ENCODE results near the gene C12orf42. TPM values are rescaled to one million over a fixed set of nuclear protein-coding genes. Genes with fewer than 3 reads are reported as not detected.

Gene C12orf42
- total RNA-seq, 1 donor from 2014 or later = not detected

- H3K27ac Mint-ChIP-seq (ENCODE audit: unreplicated experiment) = no peak overlapping the region
- no peaks in the 10 kb centered on the region for H3K36me3 Mint-ChIP-seq (ENCODE audit: unreplicated experiment)
These were observed 74.4 kb downstream of the C12orf42 start for GRCh38 chr12:103421402-103421801.

GRCh38 chr12:103415681-103416080, 80.1 kb downstream of the C12orf42 start:
- H3K27ac Mint-ChIP-seq (ENCODE audit: unreplicated experiment) = no peak overlapping the region
- no peak overlapping the region for H3K4me3 Mint-ChIP-seq (ENCODE audit: unreplicated experiment)
- no peaks in the 10 kb centered on the region for H3K36me3 Mint-ChIP-seq (ENCODE audit: unreplicated experiment)
- H3K4me1 Mint-ChIP-seq (ENCODE audit: low read depth, unreplicated experiment) = no peaks in the 10 kb centered on the region
- DNase-seq = no peak
- no peak for TF ChIP-seq CTCF (IDR thresholded peaks at IDR 0.05; ENCODE audit: partially characterized antibody, unreplicated experiment)
- H3K27me3 Mint-ChIP-seq (ENCODE audit: unreplicated experiment) = no peaks in the 10 kb centered on the region
- H3K9me3 Mint-ChIP-seq (ENCODE audit: unreplicated experiment) = peaks cover 1% of the 10 kb centered on the region

More at GRCh38 chr12:103421402-103421801, 74.4 kb downstream of the C12orf42 start:
- Mint-ChIP-seq H3K4me1 (ENCODE audit: low read depth, unreplicated experiment) (peaks cover 1% of the 10 kb centered on the region), H3K4me3 (ENCODE audit: unreplicated experiment) (no peak overlapping the region), H3K27me3 (ENCODE audit: unreplicated experiment) (no peaks in the 10 kb centered on the region), H3K9me3 (ENCODE audit: unreplicated experiment) (no peaks in the 10 kb centered on the region)
- DNase-seq = no peak
- no peak for TF ChIP-seq CTCF (IDR thresholded peaks at IDR 0.05; ENCODE audit: partially characterized antibody, unreplicated experiment)

GRCh38 chr12:103401421-103401820, 94.3 kb downstream of the C12orf42 start:
- TF ChIP-seq CTCF (IDR thresholded peaks at IDR 0.05; ENCODE audit: partially characterized antibody, unreplicated experiment) = no peak
- Mint-ChIP-seq H3K36me3 (ENCODE audit: unreplicated experiment) (no peaks in the 10 kb centered on the region), H3K27me3 (ENCODE audit: unreplicated experiment) (no peaks in the 10 kb centered on the region), H3K4me1 (ENCODE audit: low read depth, unreplicated experiment) (no peaks in the 10 kb centered on the region), H3K4me3 (ENCODE audit: unreplicated experiment) (no peak overlapping the region), H3K9me3 (ENCODE audit: unreplicated experiment) (peaks cover 1% of the 10 kb centered on the region), H3K27ac (ENCODE audit: unreplicated experiment) (no peak overlapping the region)
- DNase-seq = no peak

GRCh38 chr12:103399986-103400385, 95.8 kb downstream of the C12orf42 start:
- Mint-ChIP-seq H3K27ac (ENCODE audit: unreplicated experiment) (no peak overlapping the region), H3K36me3 (ENCODE audit: unreplicated experiment) (no peaks in the 10 kb centered on the region), H3K27me3 (ENCODE audit: unreplicated experiment) (no peaks in the 10 kb centered on the region), H3K9me3 (ENCODE audit: unreplicated experiment) (peaks cover 1% of the 10 kb centered on the region), H3K4me3 (ENCODE audit: unreplicated experiment) (no peak overlapping the region), H3K4me1 (ENCODE audit: low read depth, unreplicated experiment) (no peaks in the 10 kb centered on the region)
- TF ChIP-seq CTCF (IDR thresholded peaks at IDR 0.05; ENCODE audit: partially characterized antibody, unreplicated experiment) = no peak
- DNase-seq = no peak

- no peak overlapping the region for H3K4me3 Mint-ChIP-seq (ENCODE audit: unreplicated experiment)
These were observed 98.2 kb downstream of the C12orf42 start for GRCh38 chr12:103397536-103397935.

More at GRCh38 chr12:103397536-103397935, 98.2 kb downstream of the C12orf42 start:
- Mint-ChIP-seq H3K9me3 (ENCODE audit: unreplicated experiment) (peaks cover 3% of the 10 kb centered on the region), H3K27ac (ENCODE audit: unreplicated experiment) (no peak overlapping the region), H3K4me1 (ENCODE audit: low read depth, unreplicated experiment) (peaks cover 10% of the 10 kb centered on the region), H3K27me3 (ENCODE audit: unreplicated experiment) (no peaks in the 10 kb centered on the region), H3K36me3 (ENCODE audit: unreplicated experiment) (no peaks in the 10 kb centered on the region)
- no peak for TF ChIP-seq CTCF (IDR thresholded peaks at IDR 0.05; ENCODE audit: partially characterized antibody, unreplicated experiment)
- DNase-seq = no peak
